HepG2 (cell line): ENCODE results near the gene OSBP. TPM values are rescaled to one million over a fixed set of nuclear protein-coding genes. Genes with fewer than 3 reads are reported as not detected.

Experiments
- ARID4A ChIP-seq: sonication (generic); formaldehyde crosslinking; IDR thresholded peaks from 2 replicates; pipeline ENCODE4 v1.5.0; 2020; ENCODE audit warnings: mild to moderate bottlenecking, missing genetic modification reagents, borderline replicate concordance
- BCL6 ChIP-seq: IDR thresholded peaks from 2 replicates; pipeline ENCODE4 v1.6.1; 2016; ENCODE audit warnings: missing genetic modification reagents, missing compliant biosample characterization
- CREM ChIP-seq, 2 experiments: sonication (generic) in 1 of 2; formaldehyde crosslinking in 1 of 2; IDR thresholded peaks; 2 replicates each; pipeline versions ENCODE4 v1.4.0 to v1.6.1; 2016 to 2020; ENCODE audit warnings: antibody characterized with exemption in 1 of 2, mild to moderate bottlenecking in 1 of 2, missing genetic modification reagents in 1 of 2
- FOXP4 ChIP-seq: sonication (generic); formaldehyde crosslinking; IDR thresholded peaks from 2 replicates; pipeline ENCODE4 v1.4.0; 2020; ENCODE audit warnings: missing genetic modification reagents
- GATAD2A ChIP-seq: IDR thresholded peaks from 2 replicates; pipeline ENCODE4 v1.6.1; 2016
- NKX3-1 ChIP-seq: sonication (generic); formaldehyde crosslinking; IDR thresholded peaks from 2 replicates; pipeline ENCODE4 v1.5.0; 2020; ENCODE audit warnings: missing genetic modification reagents
- POLR2AphosphoS5 ChIP-seq: IDR thresholded peaks from 2 replicates; pipeline ENCODE4 v1.6.1; 2012; ENCODE audit warnings: low read depth, low read length
- RAD51 ChIP-seq: fragments of 450-650 bp; IDR thresholded peaks from 2 replicates; pipeline ENCODE4 v1.6.1; 2016; ENCODE audit warnings: borderline replicate concordance
- RFX5 ChIP-seq: IDR thresholded peaks from 2 replicates; pipeline ENCODE4 v1.6.1; 2011; ENCODE audit warnings: low read depth, low read length, improper control_type of control experiment
- SNAPC5 ChIP-seq: sonication (generic); formaldehyde crosslinking; IDR thresholded peaks from 2 replicates; pipeline ENCODE4 v1.8.1; 2023; ENCODE audit warnings: mild to moderate bottlenecking, missing genetic modification reagents, borderline replicate concordance
- TCF12 ChIP-seq, 2 experiments: fragments of 450-650 bp in 1 of 2; sonication (generic) in 1 of 2; formaldehyde crosslinking in 1 of 2; IDR thresholded peaks; 2 replicates each; pipeline versions ENCODE4 v1.6.1 to v1.8.0; 2017 to 2022; ENCODE audit warnings: antibody characterized with exemption in 1 of 2, mild to moderate bottlenecking in 1 of 2, missing genetic modification reagents in 1 of 2, moderate library complexity in 1 of 2
- XBP1 ChIP-seq: sonication (generic); formaldehyde crosslinking; IDR thresholded peaks from 2 replicates; pipeline ENCODE4 v1.5.0; 2020; ENCODE audit warnings: missing genetic modification reagents
- ZFP41 ChIP-seq: sonication (generic); formaldehyde crosslinking; IDR thresholded peaks from 2 replicates; pipeline ENCODE4 v1.4.0; 2020; ENCODE audit warnings: mild to moderate bottlenecking, missing genetic modification reagents, borderline replicate concordance
- ZFX ChIP-seq: sonication (generic); formaldehyde crosslinking; IDR thresholded peaks from 2 replicates; pipeline ENCODE4 v1.4.0; 2020; ENCODE audit warnings: mild to moderate bottlenecking, low read depth, missing genetic modification reagents, moderate library complexity
- ZNF33A ChIP-seq: sonication (generic); formaldehyde crosslinking; IDR thresholded peaks from 2 replicates; pipeline ENCODE4 v1.5.1; 2020; ENCODE audit warnings: missing genetic modification reagents, mild to moderate bottlenecking, moderate library complexity, borderline replicate concordance
- ZNF350 ChIP-seq: sonication (generic); formaldehyde crosslinking; IDR thresholded peaks from 2 replicates; pipeline ENCODE4 v1.4.0; 2020; ENCODE audit warnings: mild to moderate bottlenecking, low read depth, missing genetic modification reagents, borderline replicate concordance
- ZNF432 ChIP-seq: sonication (generic); formaldehyde crosslinking; IDR thresholded peaks from 2 replicates; pipeline ENCODE4 v1.5.0; 2020; ENCODE audit warnings: missing genetic modification reagents, mild to moderate bottlenecking, borderline replicate concordance
- ZNF501 ChIP-seq: sonication (generic); formaldehyde crosslinking; IDR thresholded peaks from 2 replicates; pipeline ENCODE4 v1.5.1; 2020; ENCODE audit warnings: mild to moderate bottlenecking, moderate library complexity, missing genetic modification reagents
- ZNF556 ChIP-seq: sonication (generic); formaldehyde crosslinking; IDR thresholded peaks from 2 replicates; pipeline ENCODE4 v1.4.0; 2020; ENCODE audit warnings: mild to moderate bottlenecking, missing genetic modification reagents, borderline replicate concordance
- ZNF629 ChIP-seq: sonication (generic); formaldehyde crosslinking; conservative IDR thresholded peaks from 2 replicates; pipeline ENCODE4 v1.5.0; 2020; ENCODE audit warnings: missing genetic modification reagents
- ZNF800 ChIP-seq: sonication (generic); formaldehyde crosslinking; IDR thresholded peaks from 2 replicates; pipeline ENCODE4 v1.4.0; 2020; ENCODE audit warnings: missing genetic modification reagents
- polyA plus RNA-seq, 8 experiments: library from polyadenylated mRNA; depleted of rRNA in 3 of 8; stranded (reverse) in 7 of 8; unstranded in 1 of 8; fragments of >200 nt; fragmentation: Illumina TruSeq in 4 of 8; extraction: Trizol in 4 of 8; gene quantifications; 2 replicates each; pipeline versions ENCODE4 v1.2.1 to v1.2.3, GENCODE V29; 2011 to 2016; ENCODE audit warnings: low read depth in 4 of 8, missing spikeins in 1 of 8, mixed read lengths in 1 of 8; ENCODE audit not compliant: insufficient read depth in 1 of 8
- total RNA-seq, 5 experiments: library from RNA; depleted of rRNA; stranded (reverse); fragments of >200 nt; fragmentation: Illumina TruSeq; extraction: Trizol; gene quantifications; 2 replicates each; pipeline ENCODE4 v1.2.3, GENCODE V29; 2016; ENCODE audit warnings: low read depth in 1 of 5

OSBP gene
- total and polyA plus RNA-seq, 2 of the 13 experiments (the other 11 are each of a cell fraction or from before 2014, with no cell fraction given): 12.1 to 13.5 TPM

GRCh38 chr11:59615637-59616395 lies at the start of gene OSBP (continued):
- TF ChIP-seq ZNF33A (no peak), RFX5 (peak; percentile 62), XBP1 (CRISPR knock-in tag) (peak; percentile 97), TCF12 (IDR thresholded peaks at IDR 0.05) (no peak), TCF12 (CRISPR knock-in tag; IDR thresholded peaks at IDR 0.05) (no peak), ZNF432 (no peak), BCL6 (CRISPR knock-in tag) (no peak), ZNF556 (no peak), ARID4A (CRISPR knock-in tag) (peak; percentile 63; the same call in 1 of the 2 replicates), ZFP41 (CRISPR knock-in tag) (no peak), ZFX (CRISPR knock-in tag) (no peak; the same call in 1 of the 2 replicates), SNAPC5 (CRISPR knock-in tag) (peak; percentile 28; the same call in 1 of the 2 replicates), GATAD2A (CRISPR knock-in tag) (no peak), CREM (IDR thresholded peaks at IDR 0.05) (peak; percentile 96), CREM (CRISPR knock-in tag; IDR thresholded peaks at IDR 0.05) (peak; percentile 42; the same call in 1 of the 2 replicates), ZNF501 (CRISPR knock-in tag) (peak; percentile 88), POLR2AphosphoS5 (peak; percentile 42), FOXP4 (0 out of 2 replicates have a peak, but pooled peaks have one; percentile 11), ZNF800 (no peak), ZNF629 (CRISPR knock-in tag) (no peak), NKX3-1 (CRISPR knock-in tag) (0 out of 2 replicates have a peak, but pooled peaks have one; percentile 30), ZNF350 (CRISPR knock-in tag) (0 out of 2 replicates have a peak, but pooled peaks have one; percentile 78), RAD51 (peak; percentile 63; the same call in 1 of the 2 replicates)
